HepG2 (cell line): ENCODE measurements around the gene WRAP73. TPM values are rescaled to one million over a fixed set of nuclear protein-coding genes. Genes with fewer than 3 reads are reported as not detected.

Source experiments
- ATAC-seq: fragments of 200-7000 bp; cut with Tn5 transposase; 3 replicates; pipeline ENCODE4 v1.9.1; 2020; ENCODE audit warnings: mild to moderate bottlenecking, moderate library complexity
- BruUV-seq: library from RNA; stranded (reverse); fragments of 400-500 nt; replicated peaks from 2 replicates; lab custom pipeline; 2021; lab: Mats Ljungman, UMichigan
- CTCF ChIA-PET: fragments of 300-600 bp; formaldehyde crosslinking; extraction: SDS; loops from one replicate; lab custom pipeline; 2021; ENCODE audit warnings: low total read pairs, inconsistent platforms, low intra/inter-chr PET ratio; lab: Yijun Ruan, JAX
- POLR2A ChIA-PET: fragments of 350-600 bp; sonication (Branson Sonifier 250); formaldehyde crosslinking; loops from one replicate; lab custom pipeline; 2020; ENCODE audit warnings: antibody characterized with exemption, inconsistent platforms; lab: Yijun Ruan, JAX
- DNase-seq: peaks from one replicate; pipeline ENCODE4 v3.0.0-alpha.2; 2015; ENCODE audit warnings: low spot score
- FAIRE-seq: peaks from 3 replicates; lab custom pipeline; 2011; peaks lifted over from hg19 to GRCh38; lab: Jason Lieb, UNC
- H2AFZ ChIP-seq: one replicate; pipeline ENCODE4 v1.6.1; 2011; ENCODE audit warnings: low read length, inconsistent platforms
- H3K27ac ChIP-seq: fragments of 300-600 bp; 3 replicates; pipeline ENCODE4 v1.8.0; 2011; ENCODE audit warnings: mixed run types, mild to moderate bottlenecking, mixed read lengths, low read length, inconsistent platforms; ENCODE audit not compliant: insufficient read depth; ENCODE audit errors: extremely low read length
- H3K27me3 ChIP-seq, 2 experiments: fragments of 200-600 bp in 1 of 2; 2 replicates in 1 of 2; 3 replicates in 1 of 2; pipeline versions ENCODE4 v1.6.0 to v1.8.0; 2011; ENCODE audit warnings: low read length in 2 of 2, mild to moderate bottlenecking in 2 of 2, moderate library complexity in 2 of 2, inconsistent platforms in 1 of 2; ENCODE audit not compliant: insufficient read depth in 2 of 2, control insufficient read depth in 1 of 2
- H3K36me3 ChIP-seq, 2 experiments: fragments of 200-600 bp in 1 of 2; replicated peaks in 1 of 2; 2 replicates in 1 of 2; 3 replicates in 1 of 2; pipeline versions ENCODE4 v1.5.1 to v1.8.0; 2011; ENCODE audit warnings: low read length in 2 of 2, inconsistent platforms in 1 of 2; ENCODE audit not compliant: insufficient read depth in 2 of 2, control insufficient read depth in 1 of 2
- H3K4me1 ChIP-seq: 2 replicates; pipeline ENCODE4 v1.5.1; 2012; ENCODE audit warnings: low read length, inconsistent platforms; ENCODE audit not compliant: insufficient read depth
- H3K4me2 ChIP-seq: 2 replicates; pipeline ENCODE4 v1.6.0; 2011; ENCODE audit warnings: low read depth, low read length, inconsistent platforms
- H3K4me3 ChIP-seq, 3 experiments: fragments of 200-600 bp in 1 of 3; sonication (generic), shearing (Covaris generic) in 1 of 3; replicated peaks in 1 of 3; 2 replicates each; pipeline ENCODE4 v1.5.1; 2011 to 2016; ENCODE audit warnings: low read length in 3 of 3, inconsistent platforms in 2 of 3, low read depth in 2 of 3, mild to moderate bottlenecking in 2 of 3, control low read depth in 1 of 3, mixed read lengths in 1 of 3; ENCODE audit not compliant: insufficient read depth in 1 of 3
- H3K79me2 ChIP-seq: one replicate; pipeline ENCODE4 v1.6.1; 2011; ENCODE audit warnings: low read length, inconsistent platforms; ENCODE audit not compliant: insufficient read depth
- H3K9ac ChIP-seq: 2 replicates; pipeline ENCODE4 v1.6.0; 2011; ENCODE audit warnings: mild to moderate bottlenecking, low read depth, low read length, inconsistent platforms; ENCODE audit not compliant: insufficient read depth
- H3K9me3 ChIP-seq: 2 replicates; pipeline ENCODE4 v1.5.1; 2012; ENCODE audit warnings: mild to moderate bottlenecking, low read length
- H4K20me1 ChIP-seq: 2 replicates; pipeline ENCODE4 v1.6.0; 2011; ENCODE audit warnings: inconsistent platforms, mild to moderate bottlenecking, low read length, moderate library complexity; ENCODE audit not compliant: insufficient read depth
- ARID2 ChIP-seq: sonication (generic); formaldehyde crosslinking; IDR thresholded peaks from 2 replicates; pipeline ENCODE4 v1.8.1; 2022; ENCODE audit warnings: mild to moderate bottlenecking, missing genetic modification reagents, borderline replicate concordance
- HDAC6 ChIP-seq: fragments of 200-600 bp; sonication (generic); IDR thresholded peaks from 2 replicates; pipeline ENCODE4 v1.7.0; 2017; ENCODE audit warnings: mild to moderate bottlenecking, antibody characterized with exemption, low read length, low read depth
- MAFK ChIP-seq, 2 experiments: IDR thresholded peaks in 1 of 2; conservative IDR thresholded peaks in 1 of 2; 2 replicates each; pipeline ENCODE4 v1.6.1; 2011; ENCODE audit warnings: improper control_type of control experiment in 2 of 2, low read length in 2 of 2
- MBNL3 ChIP-seq: fragments of 250-450 bp; sonication (Bioruptor Pico); conservative IDR thresholded peaks from 2 replicates; pipeline ENCODE4 v1.8.0; 2022; ENCODE audit warnings: mild to moderate bottlenecking, inconsistent platforms
- TRAFD1 ChIP-seq: sonication (generic); formaldehyde crosslinking; IDR thresholded peaks from 2 replicates; pipeline ENCODE4 v1.5.1; 2020; ENCODE audit warnings: missing genetic modification reagents, mild to moderate bottlenecking, borderline replicate concordance
- ZC3H4 ChIP-seq: sonication (generic); formaldehyde crosslinking; IDR thresholded peaks from 2 replicates; pipeline ENCODE4 v1.4.0; 2020; ENCODE audit warnings: missing genetic modification reagents, borderline replicate concordance
- ZNF451 ChIP-seq: sonication (generic); formaldehyde crosslinking; IDR thresholded peaks from 2 replicates; pipeline ENCODE4 v1.5.0; 2020; ENCODE audit warnings: mild to moderate bottlenecking, missing genetic modification reagents
- ZNF891 ChIP-seq: sonication (generic); formaldehyde crosslinking; IDR thresholded peaks from 2 replicates; pipeline ENCODE4 v1.5.0; 2020; ENCODE audit warnings: mild to moderate bottlenecking, missing genetic modification reagents
- WGBS: methylation state at CpG from one replicate; pipeline ENCODE4 v1.1.6; 2017; ENCODE audit warnings: low lambda C conversion rate; 5-methylcytosine and 5-hydroxymethylcytosine counted together
- in situ Hi-C: cut with HindIII; loops from 2 replicates; pipeline ENCODE4 v1.10.0; 2017; ENCODE audit warnings: low pct_unique_long_range_greater_than_20kb; ENCODE audit not compliant: extremely low pct_ligation_motif_present
- intact Hi-C: fragments of 100-400 bp; cut with micrococcal nuclease; formaldehyde crosslinking; loops from one replicate; pipeline ENCODE4 v1.10.0; 2022; ENCODE audit not compliant: unreplicated experiment
- polyA plus RNA-seq, 8 experiments: library from polyadenylated mRNA; depleted of rRNA in 3 of 8; stranded (reverse) in 7 of 8; unstranded in 1 of 8; fragments of >200 nt; fragmentation: Illumina TruSeq in 4 of 8; extraction: Trizol in 4 of 8; gene quantifications; 2 replicates each; pipeline versions ENCODE4 v1.2.1 to v1.2.3, GENCODE V29; 2011 to 2016; ENCODE audit warnings: low read depth in 4 of 8, missing spikeins in 1 of 8, mixed read lengths in 1 of 8; ENCODE audit not compliant: insufficient read depth in 1 of 8
- total RNA-seq, 5 experiments: library from RNA; depleted of rRNA; stranded (reverse); fragments of >200 nt; fragmentation: Illumina TruSeq; extraction: Trizol; gene quantifications; 2 replicates each; pipeline ENCODE4 v1.2.3, GENCODE V29; 2016; ENCODE audit warnings: low read depth in 1 of 5
- TF ChIP-seq, protein P1 (sequence below): sonication (generic); formaldehyde crosslinking; IDR thresholded peaks from 2 replicates; pipeline ENCODE4 v1.8.0; 2022; ENCODE audit warnings: mild to moderate bottlenecking, missing genetic modification reagents
- TF ChIP-seq, protein P2 (sequence below): sonication (generic); formaldehyde crosslinking; IDR thresholded peaks from 2 replicates; pipeline ENCODE4; 2020; ENCODE audit warnings: missing genetic modification reagents, mild to moderate bottlenecking, borderline replicate concordance
- TF ChIP-seq, protein P3 (sequence below): sonication (generic); formaldehyde crosslinking; IDR thresholded peaks from 2 replicates; pipeline ENCODE4 v1.8.0; 2022; ENCODE audit warnings: missing genetic modification reagents, mild to moderate bottlenecking, moderate library complexity, borderline replicate concordance

WRAP73 gene
- total and polyA plus RNA-seq, 2 of the 13 experiments (the other 11 are each of a cell fraction or from before 2014, with no cell fraction given) = 18.1 to 40.4 TPM

GRCh38 chr1:3612123-3612522 lies 37.8 kb downstream of the WRAP73 start:
- peak overlapping the region; percentile 58 for H3K4me2 ChIP-seq
- FAIRE-seq = no peak
- 23% methylated on average over 4 of the region's 7 CpGs for whole genome bisulfite sequencing
- no peaks in the 10 kb centered on the region for H3K36me3 ChIP-seq
- in situ Hi-C loops = no loop called here
- CTCF ChIA-PET = no interaction called here
- peaks cover 20 to 92% of the 10 kb centered on the region in 2 experiments for H3K27me3 ChIP-seq
- no peak overlapping the region for H3K27ac ChIP-seq
- POLR2A ChIA-PET = no interaction called here
- H3K4me3 ChIP-seq = peak overlapping the region in 1 of 3 experiments; percentile 61; a peak in 1 of 6 replicates
- intact Hi-C loops = no loop called here
- no TSS peak for BruUV-seq
- DNase-seq = no peak
- H3K4me1 ChIP-seq = peaks cover 44% of the 10 kb centered on the region
- H3K79me2 ChIP-seq = no peaks in the 10 kb centered on the region
- no peaks in the 10 kb centered on the region for H3K9me3 ChIP-seq
- H3K9ac ChIP-seq = no peak overlapping the region
- peak; percentile 4; the same call in 1 of the 3 replicates for ATAC-seq
- peaks cover 3% of the 10 kb centered on the region; the same call in 1 of the 2 replicates for H4K20me1 ChIP-seq
- no peak overlapping the region for H2AFZ ChIP-seq
- TF ChIP-seq MAFK (conservative IDR thresholded peaks at IDR 0.05 in 1 of 2, IDR thresholded peaks at IDR 0.05 in 1 of 2; ENCODE audit: low read length in 2 of 2) (no peak), ZNF891 (CRISPR knock-in tag) (no peak), TRAFD1 (CRISPR knock-in tag) (no peak), MBNL3 (CRISPR knock-in tag) (no peak), ZC3H4 (no peak), ZNF451 (no peak), HDAC6 (no peak), ARID2 (CRISPR knock-in tag) (no peak)
- TF ChIP-seq, protein P1, sequence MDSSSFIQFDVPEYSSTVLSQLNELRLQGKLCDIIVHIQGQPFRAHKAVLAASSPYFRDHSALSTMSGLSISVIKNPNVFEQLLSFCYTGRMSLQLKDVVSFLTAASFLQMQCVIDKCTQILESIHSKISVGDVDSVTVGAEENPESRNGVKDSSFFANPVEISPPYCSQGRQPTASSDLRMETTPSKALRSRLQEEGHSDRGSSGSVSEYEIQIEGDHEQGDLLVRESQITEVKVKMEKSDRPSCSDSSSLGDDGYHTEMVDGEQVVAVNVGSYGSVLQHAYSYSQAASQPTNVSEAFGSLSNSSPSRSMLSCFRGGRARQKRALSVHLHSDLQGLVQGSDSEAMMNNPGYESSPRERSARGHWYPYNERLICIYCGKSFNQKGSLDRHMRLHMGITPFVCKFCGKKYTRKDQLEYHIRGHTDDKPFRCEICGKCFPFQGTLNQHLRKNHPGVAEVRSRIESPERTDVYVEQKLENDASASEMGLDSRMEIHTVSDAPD = no peak
- TF ChIP-seq, protein P2, sequence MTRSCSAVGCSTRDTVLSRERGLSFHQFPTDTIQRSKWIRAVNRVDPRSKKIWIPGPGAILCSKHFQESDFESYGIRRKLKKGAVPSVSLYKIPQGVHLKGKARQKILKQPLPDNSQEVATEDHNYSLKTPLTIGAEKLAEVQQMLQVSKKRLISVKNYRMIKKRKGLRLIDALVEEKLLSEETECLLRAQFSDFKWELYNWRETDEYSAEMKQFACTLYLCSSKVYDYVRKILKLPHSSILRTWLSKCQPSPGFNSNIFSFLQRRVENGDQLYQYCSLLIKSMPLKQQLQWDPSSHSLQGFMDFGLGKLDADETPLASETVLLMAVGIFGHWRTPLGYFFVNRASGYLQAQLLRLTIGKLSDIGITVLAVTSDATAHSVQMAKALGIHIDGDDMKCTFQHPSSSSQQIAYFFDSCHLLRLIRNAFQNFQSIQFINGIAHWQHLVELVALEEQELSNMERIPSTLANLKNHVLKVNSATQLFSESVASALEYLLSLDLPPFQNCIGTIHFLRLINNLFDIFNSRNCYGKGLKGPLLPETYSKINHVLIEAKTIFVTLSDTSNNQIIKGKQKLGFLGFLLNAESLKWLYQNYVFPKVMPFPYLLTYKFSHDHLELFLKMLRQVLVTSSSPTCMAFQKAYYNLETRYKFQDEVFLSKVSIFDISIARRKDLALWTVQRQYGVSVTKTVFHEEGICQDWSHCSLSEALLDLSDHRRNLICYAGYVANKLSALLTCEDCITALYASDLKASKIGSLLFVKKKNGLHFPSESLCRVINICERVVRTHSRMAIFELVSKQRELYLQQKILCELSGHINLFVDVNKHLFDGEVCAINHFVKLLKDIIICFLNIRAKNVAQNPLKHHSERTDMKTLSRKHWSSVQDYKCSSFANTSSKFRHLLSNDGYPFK = no peak
- TF ChIP-seq, protein P3, sequence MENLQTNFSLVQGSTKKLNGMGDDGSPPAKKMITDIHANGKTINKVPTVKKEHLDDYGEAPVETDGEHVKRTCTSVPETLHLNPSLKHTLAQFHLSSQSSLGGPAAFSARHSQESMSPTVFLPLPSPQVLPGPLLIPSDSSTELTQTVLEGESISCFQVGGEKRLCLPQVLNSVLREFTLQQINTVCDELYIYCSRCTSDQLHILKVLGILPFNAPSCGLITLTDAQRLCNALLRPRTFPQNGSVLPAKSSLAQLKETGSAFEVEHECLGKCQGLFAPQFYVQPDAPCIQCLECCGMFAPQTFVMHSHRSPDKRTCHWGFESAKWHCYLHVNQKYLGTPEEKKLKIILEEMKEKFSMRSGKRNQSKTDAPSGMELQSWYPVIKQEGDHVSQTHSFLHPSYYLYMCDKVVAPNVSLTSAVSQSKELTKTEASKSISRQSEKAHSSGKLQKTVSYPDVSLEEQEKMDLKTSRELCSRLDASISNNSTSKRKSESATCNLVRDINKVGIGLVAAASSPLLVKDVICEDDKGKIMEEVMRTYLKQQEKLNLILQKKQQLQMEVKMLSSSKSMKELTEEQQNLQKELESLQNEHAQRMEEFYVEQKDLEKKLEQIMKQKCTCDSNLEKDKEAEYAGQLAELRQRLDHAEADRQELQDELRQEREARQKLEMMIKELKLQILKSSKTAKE = no peak
- TF ChIP-seq, all 625 proteins: peak for 0
